CD4-positive, alpha-beta memory T cell (primary cell): ENCODE data around the gene SAYSD1. TPM values are rescaled to one million over a fixed set of nuclear protein-coding genes. Genes with fewer than 3 reads are reported as not detected.

Experiments
- CTCF ChIA-PET: fragments of 350-600 bp; sonication (Branson Sonifier 250); formaldehyde crosslinking; loops from one replicate; lab custom pipeline; 2021; ENCODE audit warnings: inconsistent platforms; ENCODE audit not compliant: partially characterized antibody; lab: Charles Lee
- POLR2A ChIA-PET: fragments of 350-600 bp; sonication (Branson Sonifier 250); formaldehyde crosslinking; loops from one replicate; lab custom pipeline; 2021; ENCODE audit not compliant: partially characterized antibody; lab: Charles Lee
- DNase-seq, 5 donors: peaks; one replicate each; pipeline versions ENCODE4 v3.0.0 to v3.0.0-alpha.2; 2020 to 2022; ENCODE audit warnings: mixed read lengths in 1 of 5
- H3K27ac ChIP-seq: one replicate; pipeline ENCODE4 v1.7.0; 2013; ENCODE audit warnings: low read depth, low read length
- H3K27me3 ChIP-seq: 2 replicates; pipeline ENCODE4 v1.7.0; 2013; ENCODE audit warnings: mild to moderate bottlenecking, low read length, moderate library complexity; ENCODE audit not compliant: insufficient read depth
- H3K36me3 ChIP-seq: 2 replicates; pipeline ENCODE4 v1.7.0; 2013; ENCODE audit warnings: mild to moderate bottlenecking, low read length, moderate library complexity; ENCODE audit not compliant: insufficient read depth
- H3K4me1 ChIP-seq: 2 replicates; pipeline ENCODE4 v1.7.0; 2013; ENCODE audit warnings: mild to moderate bottlenecking, low read length, moderate library complexity; ENCODE audit not compliant: insufficient read depth
- H3K4me3 ChIP-seq, 2 donors: one replicate each; pipeline ENCODE4 v1.7.0; 2013; ENCODE audit warnings: low read length in 2 of 2, mild to moderate bottlenecking in 1 of 2
- H3K9me3 ChIP-seq, 2 donors: one replicate each; pipeline ENCODE4 v1.7.0; 2013; ENCODE audit warnings: low read length in 2 of 2, control low read depth in 1 of 2; ENCODE audit not compliant: control insufficient read depth in 1 of 2
- H3K27ac Mint-ChIP-seq, 7 donors: one replicate each; pipeline ENCODE4 v1.8.0; 2020 to 2021; ENCODE audit warnings: mixed read lengths in 7 of 7, mild to moderate bottlenecking in 6 of 7, inconsistent platforms in 3 of 7, moderate library complexity in 3 of 7
- H3K27me3 Mint-ChIP-seq, 2 donors: one replicate each; pipeline ENCODE4 v1.8.0; 2020 to 2021; ENCODE audit warnings: mixed read lengths in 2 of 2
- H3K36me3 Mint-ChIP-seq, 2 donors: one replicate each; pipeline ENCODE4 v1.8.0; 2020 to 2021; ENCODE audit warnings: mixed read lengths in 2 of 2, inconsistent platforms in 1 of 2, mild to moderate bottlenecking in 1 of 2
- H3K4me1 Mint-ChIP-seq, 4 donors: one replicate each; pipeline ENCODE4 v1.8.0; 2020 to 2021; ENCODE audit warnings: mixed read lengths in 4 of 4, mild to moderate bottlenecking in 1 of 4
- H3K4me3 Mint-ChIP-seq, 8 donors: one replicate each; pipeline ENCODE4 v1.8.0; 2020 to 2021; ENCODE audit warnings: mixed read lengths in 8 of 8, mild to moderate bottlenecking in 7 of 8, moderate library complexity in 6 of 8, inconsistent platforms in 3 of 8
- H3K9me3 Mint-ChIP-seq, 8 donors: one replicate each; pipeline ENCODE4 v1.8.0; 2020 to 2021; ENCODE audit warnings: mixed read lengths in 8 of 8, mild to moderate bottlenecking in 5 of 8, inconsistent platforms in 3 of 8, moderate library complexity in 1 of 8
- intact Hi-C: fragments of 100-400 bp; cut with micrococcal nuclease; formaldehyde crosslinking; loops from one replicate; pipeline ENCODE4 v1.15.1; 2023
- polyA plus RNA-seq, 2 donors: library from polyadenylated mRNA; unstranded; fragments of 300-500 nt; fragmentation: Illumina TruSeq; gene quantifications; one replicate each; pipeline ENCODE4 v1.2.3, GENCODE V29; 2021
- total RNA-seq, 2 experiments: library from RNA; stranded (reverse); gene quantifications; one replicate each; pipeline ENCODE4 v1.2.3, GENCODE V29; 2021

Gene SAYSD1
- total and polyA plus RNA-seq, 4 experiments from 2014 or later, result 14.0 to 22.4 (median 20.9) TPM

DNA sequence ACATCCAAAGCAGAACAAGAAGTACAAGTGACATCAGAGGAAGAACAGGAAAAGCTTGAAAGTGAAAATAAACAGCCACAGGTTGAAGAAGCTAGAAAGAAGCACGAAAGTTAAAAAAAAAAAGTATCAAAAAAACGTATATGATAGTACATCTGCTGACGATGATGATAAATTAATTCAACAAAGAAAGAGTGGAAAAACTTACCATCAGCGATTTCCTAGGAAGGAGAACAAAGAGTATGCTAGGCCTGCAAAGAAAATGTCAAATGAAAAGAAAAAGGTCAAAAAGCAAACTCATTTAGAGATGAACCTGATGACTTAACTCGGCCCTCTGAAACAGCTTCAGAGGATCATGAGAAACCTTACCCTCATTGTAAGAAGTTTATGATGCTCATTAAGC, 3.7 kb downstream of the SAYSD1 start:
- H3K4me3 ChIP-seq, result peak overlapping the region in 1 of 2 donors; percentile 30
- H3K27me3 ChIP-seq, result no peaks in the 10 kb centered on the region
- peak overlapping the region; percentile 42 to 89 (median 56) for H3K27ac Mint-ChIP-seq
- H3K4me3 Mint-ChIP-seq, result peak overlapping the region; percentile 55 to 78 (median 62)
- peaks cover 45 to 71% (median 56%) of the 10 kb centered on the region in 4 donors for H3K4me1 Mint-ChIP-seq
- POLR2A ChIA-PET, result interaction anchor here (0.6 to 1.0 kb wide), 2 partner anchors 9 to 12 kb away, joined by 3 to 4 read pairs; no protein-coding TSS in a partner anchor
- H3K4me1 ChIP-seq, result peaks cover 44% of the 10 kb centered on the region
- peaks cover 24 to 30% of the 10 kb centered on the region in 2 donors for H3K36me3 Mint-ChIP-seq
- H3K9me3 Mint-ChIP-seq, result peaks cover 0 to 2% (median 0%) of the 10 kb centered on the region in 8 donors
- H3K36me3 ChIP-seq, result peaks cover 5% of the 10 kb centered on the region
- intact Hi-C loops, result loop anchor here (5.0 to 10.0 kb wide), 3 partner anchors 409 to 614 kb away; partner anchors contain the start of genes BTBD9, GLO1 and KIF6
- no peaks in the 10 kb centered on the region for H3K27me3 Mint-ChIP-seq
- no peaks in the 10 kb centered on the region for H3K9me3 ChIP-seq
- CTCF ChIA-PET, result interaction anchor here (1.2 kb wide), 2 partner anchors 9 to 192 kb away, joined by 3 to 5 read pairs; no protein-coding TSS in a partner anchor
- peak in 1 of 5 donors; percentile 9 for DNase-seq
- H3K27ac ChIP-seq, result no peak overlapping the region

DNA sequence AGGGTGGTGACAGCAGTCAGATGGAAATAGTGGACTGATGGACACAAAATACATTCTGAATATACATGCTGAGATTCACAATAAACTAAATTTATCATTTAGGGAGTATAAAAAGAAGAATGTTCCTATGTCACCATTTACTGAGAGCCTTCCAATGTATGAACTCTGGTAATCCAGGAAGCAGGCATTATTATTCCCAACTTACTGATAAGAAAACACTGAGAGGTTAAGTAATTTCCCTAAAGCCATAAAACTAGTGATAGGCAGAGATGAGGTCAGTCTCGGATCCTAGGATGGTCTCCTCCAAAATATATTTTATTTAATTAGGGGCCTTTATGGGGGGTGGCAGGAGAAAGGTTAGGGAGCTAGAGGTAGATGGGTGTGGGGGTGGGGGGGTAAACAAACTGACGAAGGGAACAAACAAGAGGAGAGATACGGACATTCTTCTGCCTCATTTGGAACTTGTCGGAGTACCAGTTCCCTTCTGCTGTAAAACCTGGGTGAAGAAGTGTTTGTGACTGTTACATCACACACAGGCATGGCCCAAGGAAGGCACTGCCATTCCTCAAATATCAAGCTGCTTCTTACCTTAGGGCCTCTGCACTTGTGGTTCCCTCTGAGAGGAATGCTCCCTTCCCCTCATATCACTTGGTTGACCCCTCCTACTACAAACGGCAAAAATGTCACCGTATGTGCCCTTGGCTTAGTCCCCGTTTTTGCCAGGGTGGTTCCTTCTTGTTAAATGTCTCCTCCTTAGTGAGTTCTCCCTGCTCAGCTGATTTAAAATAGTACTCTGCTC, 6.7 kb downstream of the SAYSD1 start:
- peak overlapping the region in 2 of 7 donors; percentile 58 to 78 for H3K27ac Mint-ChIP-seq
- no peak for DNase-seq
- intact Hi-C loops, result no loop called here
- peaks cover 5% of the 10 kb centered on the region for H3K36me3 ChIP-seq
- H3K36me3 Mint-ChIP-seq, result peaks cover 47 to 51% of the 10 kb centered on the region in 2 donors
- H3K27ac ChIP-seq, result no peak overlapping the region
- no peak overlapping the region for H3K4me3 Mint-ChIP-seq
- peaks cover 25% of the 10 kb centered on the region for H3K4me1 ChIP-seq
- no peaks in the 10 kb centered on the region for H3K27me3 ChIP-seq
- peaks cover 0 to 2% (median 0%) of the 10 kb centered on the region in 8 donors for H3K9me3 Mint-ChIP-seq
- CTCF ChIA-PET, result no interaction called here
- no peak overlapping the region for H3K4me3 ChIP-seq
- POLR2A ChIA-PET, result no interaction called here
- peaks cover 27 to 43% (median 36%) of the 10 kb centered on the region in 4 donors for H3K4me1 Mint-ChIP-seq
- no peaks in the 10 kb centered on the region for H3K9me3 ChIP-seq
- no peaks in the 10 kb centered on the region for H3K27me3 Mint-ChIP-seq

DNA sequence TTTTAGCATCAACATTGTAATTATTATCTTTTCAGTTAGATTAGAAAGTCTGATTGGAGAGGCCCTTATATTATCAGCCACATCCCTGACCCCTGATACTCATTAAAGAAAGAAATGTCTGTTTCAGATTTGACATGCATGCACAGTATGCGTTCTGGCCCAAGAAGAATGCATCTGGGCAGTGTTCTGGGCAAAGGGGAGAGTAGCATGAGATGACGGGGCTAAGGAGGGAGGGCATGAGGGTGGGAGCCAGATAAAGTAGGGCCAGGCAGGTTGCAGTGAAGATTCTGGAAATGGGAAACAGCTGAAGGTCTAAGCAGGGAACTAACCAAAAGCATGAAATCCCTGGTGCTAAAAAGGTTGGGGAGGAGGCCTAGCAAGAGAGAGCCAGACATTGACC, 7.3 kb downstream of the SAYSD1 start:
- no peak for DNase-seq
- H3K9me3 Mint-ChIP-seq, result peaks cover 0 to 2% (median 0%) of the 10 kb centered on the region in 8 donors
- intact Hi-C loops, result no loop called here
- H3K27me3 Mint-ChIP-seq, result no peaks in the 10 kb centered on the region
- Histone ChIP-seq H3K4me1 (peaks cover 25% of the 10 kb centered on the region), H3K27me3 (no peaks in the 10 kb centered on the region), H3K36me3 (peaks cover 5% of the 10 kb centered on the region), H3K9me3 (no peaks in the 10 kb centered on the region), H3K4me3 (no peak overlapping the region), H3K27ac (no peak overlapping the region)
- H3K36me3 Mint-ChIP-seq, result peaks cover 53 to 57% of the 10 kb centered on the region in 2 donors
- CTCF ChIA-PET, result no interaction called here
- POLR2A ChIA-PET, result no interaction called here
- H3K4me3 Mint-ChIP-seq, result no peak overlapping the region
- peaks cover 26 to 39% (median 32%) of the 10 kb centered on the region in 4 donors for H3K4me1 Mint-ChIP-seq
- peak overlapping the region in 1 of 7 donors; percentile 78 for H3K27ac Mint-ChIP-seq

DNA sequence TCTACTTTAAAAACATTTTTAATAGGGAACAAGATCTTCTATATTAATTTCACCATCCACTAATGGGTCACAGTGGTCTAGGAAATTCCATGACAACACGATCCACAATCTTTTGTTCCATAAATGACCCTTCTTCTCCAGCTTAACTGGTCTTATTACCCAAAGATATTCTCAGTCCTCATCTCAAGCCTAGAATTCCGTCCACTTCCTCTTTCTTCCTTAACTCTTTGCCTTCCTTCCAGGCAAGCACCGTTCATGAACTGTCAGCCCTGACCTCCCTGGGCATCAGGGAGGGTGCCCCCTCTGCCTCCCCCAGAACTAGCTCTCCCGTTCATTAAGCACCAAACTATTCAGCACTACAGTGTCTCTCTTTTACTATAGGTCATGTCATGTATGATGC, 8.0 kb downstream of the SAYSD1 start:
- intact Hi-C loops, result no loop called here
- H3K9me3 ChIP-seq, result no peaks in the 10 kb centered on the region
- H3K27ac ChIP-seq, result no peak overlapping the region
- Mint-ChIP-seq H3K27me3 (no peaks in the 10 kb centered on the region), H3K9me3 (peaks cover 0 to 2% (median 0%) of the 10 kb centered on the region in 8 donors), H3K4me3 (peak overlapping the region in 1 of 8 donors; percentile 7), H3K4me1 (peaks cover 22 to 33% (median 26%) of the 10 kb centered on the region in 4 donors), H3K27ac (peak overlapping the region in 1 of 7 donors; percentile 63), H3K36me3 (peaks cover 55 to 60% of the 10 kb centered on the region in 2 donors)
- H3K4me1 ChIP-seq, result peaks cover 20% of the 10 kb centered on the region
- no peak overlapping the region for H3K4me3 ChIP-seq
- DNase-seq, result no peak
- no peaks in the 10 kb centered on the region for H3K27me3 ChIP-seq
- peaks cover 5% of the 10 kb centered on the region for H3K36me3 ChIP-seq
- POLR2A ChIA-PET, result no interaction called here
- CTCF ChIA-PET, result no interaction called here

DNA sequence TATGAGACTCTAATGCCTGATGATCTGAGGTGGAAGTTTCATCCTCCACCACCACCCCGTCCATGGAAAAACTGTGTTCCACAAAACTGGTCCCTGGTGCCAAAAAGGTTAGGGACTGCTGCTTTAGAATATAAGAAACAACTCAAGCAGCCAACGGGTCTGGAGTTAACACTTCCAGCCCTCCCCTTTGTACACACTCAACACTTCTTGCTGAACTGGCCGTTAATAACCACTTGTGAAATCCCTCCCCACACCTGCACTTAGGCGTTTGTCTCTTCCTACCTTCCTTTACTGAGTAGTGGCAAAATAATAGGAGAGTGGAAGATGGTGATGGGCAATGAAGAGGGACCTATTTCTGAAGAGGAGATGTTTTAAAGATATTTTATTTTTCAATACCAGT, 10.5 kb downstream of the SAYSD1 start:
- ChIA-PET CTCF (no interaction called here), POLR2A (no interaction called here)
- peaks cover 9 to 18% (median 12%) of the 10 kb centered on the region in 4 donors for H3K4me1 Mint-ChIP-seq
- no peak for DNase-seq
- Histone ChIP-seq H3K27ac (no peak overlapping the region), H3K27me3 (no peaks in the 10 kb centered on the region), H3K4me3 (no peak overlapping the region), H3K4me1 (no peaks in the 10 kb centered on the region), H3K36me3 (peaks cover 4% of the 10 kb centered on the region), H3K9me3 (no peaks in the 10 kb centered on the region)
- peaks cover 0 to 2% (median 0%) of the 10 kb centered on the region in 8 donors for H3K9me3 Mint-ChIP-seq
- intact Hi-C loops, result no loop called here
- no peak overlapping the region for H3K27ac Mint-ChIP-seq
- H3K4me3 Mint-ChIP-seq, result no peak overlapping the region
- H3K36me3 Mint-ChIP-seq, result peaks cover 49 to 54% of the 10 kb centered on the region in 2 donors
- H3K27me3 Mint-ChIP-seq, result no peaks in the 10 kb centered on the region

DNA sequence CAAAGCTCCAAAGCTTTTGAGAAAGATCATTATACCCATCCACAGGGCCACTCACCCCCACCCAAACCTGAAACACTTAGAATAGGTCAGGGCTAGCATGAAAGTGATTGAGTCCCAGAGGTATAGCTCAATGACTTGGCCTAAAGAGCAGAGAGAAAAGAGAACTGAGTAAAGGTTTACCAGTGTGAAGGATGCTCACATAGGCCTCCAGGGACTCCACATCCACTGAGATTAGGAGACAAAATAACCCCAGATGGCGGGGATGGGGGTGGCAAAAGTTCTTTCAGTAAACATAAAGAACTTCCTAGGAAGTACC, 12.2 kb downstream of the SAYSD1 start:
- H3K27me3 ChIP-seq, result no peaks in the 10 kb centered on the region

More for the DNA sequence above, 12.2 kb downstream of the SAYSD1 start:
- Mint-ChIP-seq H3K27ac (no peak overlapping the region), H3K27me3 (no peaks in the 10 kb centered on the region), H3K4me1 (peaks cover 4 to 10% (median 8%) of the 10 kb centered on the region in 4 donors), H3K36me3 (peaks cover 38 to 48% of the 10 kb centered on the region in 2 donors), H3K4me3 (no peak overlapping the region), H3K9me3 (peaks cover 0 to 2% (median 0%) of the 10 kb centered on the region in 8 donors)
- no peaks in the 10 kb centered on the region for H3K36me3 ChIP-seq
- H3K9me3 ChIP-seq, result no peaks in the 10 kb centered on the region
- no peak for DNase-seq
- intact Hi-C loops, result loop anchor here (1.0 kb wide), 1 partner anchor 230 kb away; no protein-coding TSS in a partner anchor
- H3K27ac ChIP-seq, result no peak overlapping the region
- no peaks in the 10 kb centered on the region for H3K4me1 ChIP-seq
- ChIA-PET CTCF (interaction anchor here (1.0 to 1.3 kb wide), 3 partner anchors 9 to 231 kb away, joined by 3 to 6 read pairs (median 5); no protein-coding TSS in a partner anchor), POLR2A (interaction anchor here (1.0 to 1.8 kb wide), 2 partner anchors 9 to 12 kb away, joined by 4 to 9 read pairs; partner anchors contain the start of gene SAYSD1)
- H3K4me3 ChIP-seq, result no peak overlapping the region
